HUES64 (cell line): ENCODE data around the gene KIAA0232.

Experiments used
- H3K27ac ChIP-seq: 2 replicates; pipeline ENCODE4 v1.7.0; 2013; ENCODE audit warnings: low read depth, low read length, inconsistent platforms
- H3K27me3 ChIP-seq: 2 replicates; pipeline ENCODE4 v1.6.1; 2013; ENCODE audit warnings: mild to moderate bottlenecking, low read length; ENCODE audit not compliant: insufficient read depth
- H3K36me3 ChIP-seq: 2 replicates; pipeline ENCODE4 v1.6.1; 2013; ENCODE audit warnings: mild to moderate bottlenecking, low read length; ENCODE audit not compliant: insufficient read depth
- H3K4me1 ChIP-seq: 2 replicates; pipeline ENCODE4 v1.6.1; 2013; ENCODE audit warnings: mild to moderate bottlenecking, low read length, moderate library complexity; ENCODE audit not compliant: insufficient read depth
- H3K4me3 ChIP-seq: 2 replicates; pipeline ENCODE4 v1.5.1; 2013; ENCODE audit warnings: mild to moderate bottlenecking, low read length, moderate library complexity
- H3K9ac ChIP-seq: 2 replicates; pipeline ENCODE4 v1.6.1; 2013; ENCODE audit warnings: mild to moderate bottlenecking, low read depth, low read length
- H3K9me3 ChIP-seq: 2 replicates; pipeline ENCODE4 v1.6.1; 2013; ENCODE audit warnings: low read depth, low read length; ENCODE audit not compliant: insufficient read depth
- WGBS: fragments of 150-250, 120-280 bp; methylation state at CpG from one replicate; pipeline ENCODE4 v1.1.7; 2013; ENCODE audit warnings: missing lambda C conversion rate; 5-methylcytosine and 5-hydroxymethylcytosine counted together

The KIAA0232 gene

GRCh38 chr4:6916069-6916586 is 133.6 kb downstream of the KIAA0232 start:
- H3K4me3 ChIP-seq = no peak overlapping the region
- no peak overlapping the region for H3K27ac ChIP-seq
- H3K9me3 ChIP-seq = no peaks in the 10 kb centered on the region
- H3K4me1 ChIP-seq = peaks cover 24% of the 10 kb centered on the region
- H3K27me3 ChIP-seq = peaks cover 3% of the 10 kb centered on the region; the same call in 1 of the 2 replicates
- no peak overlapping the region for H3K9ac ChIP-seq
- WGBS = 86% methylated on average over 12 of the region's 12 CpGs
- H3K36me3 ChIP-seq = no peaks in the 10 kb centered on the region

GRCh38 chr4:6916587-6917460 is 134.3 kb downstream of the KIAA0232 start:
- H3K27ac ChIP-seq = no peak overlapping the region
- peaks cover 24% of the 10 kb centered on the region for H3K4me1 ChIP-seq
- H3K9ac ChIP-seq = no peak overlapping the region
- H3K9me3 ChIP-seq = no peaks in the 10 kb centered on the region
- H3K27me3 ChIP-seq = no peaks in the 10 kb centered on the region
- 82% methylated on average over 15 of the region's 15 CpGs for WGBS
- no peak overlapping the region for H3K4me3 ChIP-seq
- no peaks in the 10 kb centered on the region for H3K36me3 ChIP-seq

- no peaks in the 10 kb centered on the region for H3K9me3 ChIP-seq
Observed at GRCh38 chr4:6917461-6918271, 135.1 kb downstream of the KIAA0232 start.

GRCh38 chr4:6918338-6918737 is 135.8 kb downstream of the KIAA0232 start:
- Histone ChIP-seq H3K9ac (no peak overlapping the region), H3K9me3 (no peaks in the 10 kb centered on the region), H3K27ac (0 out of 2 replicates have a peak overlapping the region, but pooled peaks have one; percentile 1), H3K4me1 (peaks cover 24% of the 10 kb centered on the region), H3K4me3 (no peak overlapping the region), H3K36me3 (peaks cover 1% of the 10 kb centered on the region), H3K27me3 (no peaks in the 10 kb centered on the region)
- WGBS = 75% methylated on average over 7 of the region's 7 CpGs

More at GRCh38 chr4:6917461-6918271, 135.1 kb downstream of the KIAA0232 start:
- Histone ChIP-seq H3K27me3 (no peaks in the 10 kb centered on the region), H3K9ac (no peak overlapping the region), H3K36me3 (no peaks in the 10 kb centered on the region), H3K4me1 (peaks cover 24% of the 10 kb centered on the region), H3K27ac (0 out of 2 replicates have a peak overlapping the region, but pooled peaks have one; percentile 1), H3K4me3 (no peak overlapping the region)
- WGBS = 72% methylated on average over 18 of the region's 18 CpGs

GRCh38 chr4:6920171-6920570 is 137.6 kb downstream of the KIAA0232 start:
- Histone ChIP-seq H3K9me3 (no peaks in the 10 kb centered on the region), H3K27ac (no peak overlapping the region), H3K4me3 (no peak overlapping the region), H3K4me1 (peaks cover 24% of the 10 kb centered on the region), H3K36me3 (peaks cover 18% of the 10 kb centered on the region), H3K27me3 (no peaks in the 10 kb centered on the region), H3K9ac (no peak overlapping the region)
- WGBS = 63% methylated on average over 3 of the region's 3 CpGs

- H3K9ac ChIP-seq = no peak overlapping the region
- peaks cover 24% of the 10 kb centered on the region for H3K36me3 ChIP-seq
- H3K27me3 ChIP-seq = no peaks in the 10 kb centered on the region
- H3K4me1 ChIP-seq = no peaks in the 10 kb centered on the region; the same call in 1 of the 2 replicates
- no peak overlapping the region for H3K4me3 ChIP-seq
- no peak overlapping the region for H3K27ac ChIP-seq
- H3K9me3 ChIP-seq = no peaks in the 10 kb centered on the region
- 97% methylated on average over 32 of the region's 32 CpGs for WGBS
Observed at GRCh38 chr4:6923507-6923906, 141.0 kb downstream of the KIAA0232 start.

GRCh38 chr4:6924361-6924779 is 141.8 kb downstream of the KIAA0232 start:
- Histone ChIP-seq H3K4me1 (peaks cover 3% of the 10 kb centered on the region; the same call in 1 of the 2 replicates), H3K4me3 (no peak overlapping the region), H3K27ac (no peak overlapping the region), H3K9ac (no peak overlapping the region), H3K27me3 (no peaks in the 10 kb centered on the region), H3K9me3 (no peaks in the 10 kb centered on the region), H3K36me3 (peaks cover 24% of the 10 kb centered on the region)
- 92% methylated on average over 12 of the region's 12 CpGs for WGBS

GRCh38 chr4:6925357-6925836 is 142.9 kb downstream of the KIAA0232 start:
- Histone ChIP-seq H3K4me1 (peaks cover 12% of the 10 kb centered on the region), H3K4me3 (no peak overlapping the region), H3K36me3 (peaks cover 24% of the 10 kb centered on the region), H3K27me3 (no peaks in the 10 kb centered on the region), H3K27ac (no peak overlapping the region), H3K9ac (no peak overlapping the region), H3K9me3 (no peaks in the 10 kb centered on the region)
- WGBS = 94% methylated on average over 14 of the region's 14 CpGs

GRCh38 chr4:6926081-6926480 is 143.6 kb downstream of the KIAA0232 start:
- Histone ChIP-seq H3K4me3 (no peak overlapping the region), H3K27ac (no peak overlapping the region), H3K9me3 (no peaks in the 10 kb centered on the region), H3K4me1 (peaks cover 12% of the 10 kb centered on the region), H3K36me3 (peaks cover 24% of the 10 kb centered on the region), H3K27me3 (no peaks in the 10 kb centered on the region), H3K9ac (no peak overlapping the region)
- WGBS = 95% methylated on average over 19 of the region's 19 CpGs

- no peak overlapping the region for H3K4me3 ChIP-seq
- no peaks in the 10 kb centered on the region for H3K9me3 ChIP-seq
- peaks cover 12% of the 10 kb centered on the region for H3K4me1 ChIP-seq
- H3K27me3 ChIP-seq = no peaks in the 10 kb centered on the region
- H3K9ac ChIP-seq = no peak overlapping the region
- WGBS = 64% methylated on average over 12 of the region's 13 CpGs
- no peak overlapping the region for H3K27ac ChIP-seq
- H3K36me3 ChIP-seq = peaks cover 24% of the 10 kb centered on the region
Observed at GRCh38 chr4:6926681-6927478, 144.4 kb downstream of the KIAA0232 start.
